ENCODE data around the gene TMEM131. TPM values are rescaled to one million over a fixed set of nuclear protein-coding genes. Genes with fewer than 3 reads are reported as not detected.
A peak's percentile ranks its signal among the peaks of the same experiment; 100 is the strongest.

Gene TMEM131
- total RNA-seq, 4 donors from 2014 or later: 10.3 to 39.2 (median 20.0) TPM

DNA sequence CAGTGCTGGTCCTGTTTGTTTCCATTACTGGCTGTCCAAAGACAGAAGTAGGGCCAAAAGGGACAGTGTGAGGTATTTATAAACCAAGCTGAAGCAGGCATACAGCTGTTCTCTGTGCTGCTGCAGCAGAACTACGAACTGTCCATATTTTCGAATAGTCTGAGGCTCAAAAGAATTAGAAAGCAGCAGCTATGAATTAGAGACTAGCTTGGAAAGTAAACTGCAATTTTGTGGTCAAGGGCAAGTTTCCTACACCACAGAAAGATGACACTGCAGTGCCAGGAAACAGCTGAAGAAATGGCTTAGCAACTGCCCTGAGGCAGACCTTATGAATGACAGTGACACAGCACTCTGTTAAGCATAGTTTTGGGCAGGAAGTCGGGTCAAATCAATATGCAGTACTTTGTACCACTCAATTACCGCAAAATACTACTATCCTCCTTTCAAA, 125.3 kb downstream of the TMEM131 start:
- no peaks in the 10 kb centered on the region for H3K36me3 ChIP-seq
- peak; percentile 60 to 63 for DNase-seq
- no peaks in the 10 kb centered on the region for H3K27me3 ChIP-seq
- H3K4me3 ChIP-seq: peak overlapping the region in 3 of 4 donors; percentile 16 to 31 (median 30)
- no peaks in the 10 kb centered on the region for H3K9me3 ChIP-seq
- H3K4me1 ChIP-seq: peaks cover 58 to 65% of the 10 kb centered on the region in 2 donors
- intact Hi-C loops (cut with DNase I; ENCODE audit: low total_unique reads) (loop anchor here (1.0 to 5.0 kb wide), 4 partner anchors 60 to 307 kb away; partner anchors contain the start of gene TMEM131), in situ Hi-C loops (cut with MboI; ENCODE audit: low sequenced_read_pairs in 4 of 4) (no loop called here)
- TF ChIP-seq, protein P1, sequence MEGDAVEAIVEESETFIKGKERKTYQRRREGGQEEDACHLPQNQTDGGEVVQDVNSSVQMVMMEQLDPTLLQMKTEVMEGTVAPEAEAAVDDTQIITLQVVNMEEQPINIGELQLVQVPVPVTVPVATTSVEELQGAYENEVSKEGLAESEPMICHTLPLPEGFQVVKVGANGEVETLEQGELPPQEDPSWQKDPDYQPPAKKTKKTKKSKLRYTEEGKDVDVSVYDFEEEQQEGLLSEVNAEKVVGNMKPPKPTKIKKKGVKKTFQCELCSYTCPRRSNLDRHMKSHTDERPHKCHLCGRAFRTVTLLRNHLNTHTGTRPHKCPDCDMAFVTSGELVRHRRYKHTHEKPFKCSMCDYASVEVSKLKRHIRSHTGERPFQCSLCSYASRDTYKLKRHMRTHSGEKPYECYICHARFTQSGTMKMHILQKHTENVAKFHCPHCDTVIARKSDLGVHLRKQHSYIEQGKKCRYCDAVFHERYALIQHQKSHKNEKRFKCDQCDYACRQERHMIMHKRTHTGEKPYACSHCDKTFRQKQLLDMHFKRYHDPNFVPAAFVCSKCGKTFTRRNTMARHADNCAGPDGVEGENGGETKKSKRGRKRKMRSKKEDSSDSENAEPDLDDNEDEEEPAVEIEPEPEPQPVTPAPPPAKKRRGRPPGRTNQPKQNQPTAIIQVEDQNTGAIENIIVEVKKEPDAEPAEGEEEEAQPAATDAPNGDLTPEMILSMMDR (IDR thresholded peaks at IDR 0.05 in 4 of 5, conservative IDR thresholded peaks at IDR 0.05 in 1 of 5): no peak
- TF ChIP-seq POLR2A (IDR thresholded peaks at IDR 0.05): peak in 1 of 2 donors; percentile 18
- peak overlapping the region; percentile 88 to 95 (median 92) for H3K27ac ChIP-seq
- ATAC-seq: peak; percentile 85 to 90

GRCh38 chr2:97869722-97870346, 125.9 kb downstream of the TMEM131 start:
- DNase-seq (no peak), ATAC-seq (peak in 1 of 2 donors; percentile 4)
- peak overlapping the region; percentile 88 to 95 (median 92) for H3K27ac ChIP-seq
- in situ Hi-C loops (cut with MboI; ENCODE audit: low sequenced_read_pairs in 4 of 4) (no loop called here), intact Hi-C loops (cut with DNase I; ENCODE audit: low total_unique reads) (loop anchor here (1.0 to 5.0 kb wide), 5 partner anchors 61 to 307 kb away; partner anchors contain the start of gene TMEM131)
- no peaks in the 10 kb centered on the region for H3K36me3 ChIP-seq
- no peaks in the 10 kb centered on the region for H3K27me3 ChIP-seq
- TF ChIP-seq, protein P1 (IDR thresholded peaks at IDR 0.05 in 4 of 5, conservative IDR thresholded peaks at IDR 0.05 in 1 of 5): no peak
- TF ChIP-seq POLR2A (IDR thresholded peaks at IDR 0.05): peak in 1 of 2 donors; percentile 3
- H3K4me1 ChIP-seq: peaks cover 58 to 63% of the 10 kb centered on the region in 2 donors
- H3K4me3 ChIP-seq: peak overlapping the region; percentile 16 to 39 (median 34)
- no peaks in the 10 kb centered on the region for H3K9me3 ChIP-seq

DNA sequence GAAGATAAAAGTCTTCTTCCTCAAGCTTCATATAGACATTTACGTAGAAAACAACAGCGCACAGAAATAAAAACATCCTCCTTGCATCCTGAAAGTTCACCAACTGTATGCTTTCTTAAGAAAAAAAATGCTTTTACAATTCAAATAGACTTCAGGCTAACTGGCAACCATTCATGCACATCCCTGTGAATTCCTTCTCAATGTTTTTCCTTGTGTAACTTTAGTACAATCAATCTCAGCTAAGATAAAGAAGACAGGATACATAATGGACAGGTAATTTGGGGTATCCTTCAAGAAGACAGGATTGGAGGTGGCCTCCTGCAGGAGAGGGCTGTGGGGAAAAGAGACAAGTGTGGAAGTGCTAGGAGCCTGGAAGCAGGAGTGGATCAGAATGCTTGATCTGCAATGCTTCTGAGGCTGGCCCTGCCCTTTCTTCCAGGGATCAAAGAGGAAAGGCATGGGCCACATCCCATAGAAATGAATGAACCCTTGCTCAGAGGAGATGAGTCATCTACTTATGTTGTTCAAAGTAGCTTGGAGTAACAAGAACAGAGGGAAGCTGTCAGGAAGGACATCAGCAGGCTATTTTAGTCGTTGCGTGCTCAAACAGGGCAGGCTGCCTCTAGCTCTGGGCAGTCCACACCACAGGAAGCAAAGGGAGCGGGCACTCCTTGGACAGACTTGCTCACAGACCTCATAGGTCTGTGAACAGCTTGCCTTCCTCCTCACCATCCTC, 126.6 kb downstream of the TMEM131 start:
- Histone ChIP-seq H3K27me3 (no peaks in the 10 kb centered on the region), H3K9me3 (no peaks in the 10 kb centered on the region), H3K4me1 (peaks cover 53 to 63% of the 10 kb centered on the region in 2 donors), H3K36me3 (no peaks in the 10 kb centered on the region), H3K27ac (peak overlapping the region; percentile 88 to 95 (median 92)), H3K4me3 (peak overlapping the region; percentile 16 to 39 (median 34))
- in situ Hi-C loops (cut with MboI; ENCODE audit: low sequenced_read_pairs in 4 of 4) (no loop called here), intact Hi-C loops (cut with DNase I; ENCODE audit: low total_unique reads) (loop anchor here (1.0 kb wide), 1 partner anchor 67 kb away; no protein-coding TSS in a partner anchor)
- ATAC-seq (peak; percentile 91 to 94), DNase-seq (peak; percentile 87 to 92)
- peak; percentile 83 to 91 for TF ChIP-seq POLR2A (IDR thresholded peaks at IDR 0.05)
- TF ChIP-seq, protein P1 (IDR thresholded peaks at IDR 0.05 in 4 of 5, conservative IDR thresholded peaks at IDR 0.05 in 1 of 5): no peak

DNA sequence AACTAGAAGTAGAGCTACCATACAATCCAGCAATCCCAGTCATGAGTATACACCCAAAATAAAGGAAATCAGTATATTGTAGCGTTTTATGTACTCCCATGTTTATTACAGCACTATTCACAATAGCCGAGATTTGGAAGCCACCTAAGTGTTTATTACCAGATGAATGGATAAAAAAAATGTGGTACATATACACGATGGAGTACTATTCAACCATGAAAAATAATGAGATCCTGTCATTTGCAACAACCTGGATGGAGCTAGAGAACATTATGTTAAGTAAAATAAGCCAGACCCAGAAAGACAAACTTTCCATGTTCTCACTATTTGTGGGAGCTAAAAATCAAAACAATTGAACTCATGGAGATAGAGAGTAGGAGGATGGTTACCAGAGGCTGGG, 131.9 kb downstream of the TMEM131 start:
- no peaks in the 10 kb centered on the region for H3K9me3 ChIP-seq
- ATAC-seq: no peak
- no peaks in the 10 kb centered on the region for H3K27me3 ChIP-seq
- intact Hi-C loops (cut with DNase I; ENCODE audit: low total_unique reads): no loop called here
- no peak overlapping the region for H3K4me3 ChIP-seq
- H3K36me3 ChIP-seq: no peaks in the 10 kb centered on the region
- in situ Hi-C loops (cut with MboI; ENCODE audit: low sequenced_read_pairs in 4 of 4): no loop called here
- no peak for DNase-seq
- TF ChIP-seq, protein P1 (IDR thresholded peaks at IDR 0.05 in 4 of 5, conservative IDR thresholded peaks at IDR 0.05 in 1 of 5): no peak
- no peak for TF ChIP-seq POLR2A (IDR thresholded peaks at IDR 0.05)
- no peak overlapping the region for H3K27ac ChIP-seq
- H3K4me1 ChIP-seq: peaks cover 8 to 19% of the 10 kb centered on the region in 2 donors
